H4 (cell line): ENCODE results near the gene DNAJC12. TPM values are rescaled to one million over a fixed set of nuclear protein-coding genes. Genes with fewer than 3 reads are reported as not detected.
"Not testable (repeated sequence)": the region's sequence is repeated elsewhere in the genome, so short reads cannot be mapped to it uniquely, and the experiment has no call there.

Experiments used
- DNase-seq: peaks from one replicate; pipeline ENCODE4 v3.0.0-alpha.2; 2015; ENCODE audit warnings: low spot score
- total RNA-seq: library from RNA; depleted of rRNA; stranded (reverse); fragments of >200 nt; shearing (Covaris generic); gene quantifications from 2 replicates; pipeline ENCODE4 v1.2.3, GENCODE V29; 2014

DNAJC12 gene
- total RNA-seq, 1 experiment from 2014 or later, result 20.0 TPM

- no peak for DNase-seq
Measured at GRCh38 chr10:67793313-67793712, 44.7 kb downstream of the DNAJC12 start.

- no peak for DNase-seq
Measured at GRCh38 chr10:67792653-67793052, 45.3 kb downstream of the DNAJC12 start.

GRCh38 chr10:67790534-67791408 is 47.2 kb downstream of the DNAJC12 start:
- DNase-seq, result peak; percentile 67

- no peak for DNase-seq
Measured at GRCh38 chr10:67789769-67790168, 48.2 kb downstream of the DNAJC12 start.

- DNase-seq, result no peak
Measured at GRCh38 chr10:67788028-67788886, 49.7 kb downstream of the DNAJC12 start.

- DNase-seq, result no peak
Measured at GRCh38 chr10:67785098-67785497, 52.9 kb downstream of the DNAJC12 start.

- DNase-seq, result no peak
Measured at GRCh38 chr10:67784474-67784873, 53.5 kb downstream of the DNAJC12 start.

- DNase-seq, result no peak
Measured at GRCh38 chr10:67783606-67784294, 54.2 kb downstream of the DNAJC12 start.

- DNase-seq, result no peak
Measured at GRCh38 chr10:67782530-67782929, 55.5 kb downstream of the DNAJC12 start.

- DNase-seq, result no peak
Measured at GRCh38 chr10:67780759-67781538, 57.0 kb downstream of the DNAJC12 start.

GRCh38 chr10:67780204-67780621 is 57.8 kb downstream of the DNAJC12 start:
- not testable (repeated sequence) for DNase-seq

- peak; percentile 81 for DNase-seq
Measured at GRCh38 chr10:67779465-67780203, 58.4 kb downstream of the DNAJC12 start.

- DNase-seq, result no peak
Measured at GRCh38 chr10:67776371-67776770, 61.6 kb downstream of the DNAJC12 start.

- no peak for DNase-seq
Measured at GRCh38 chr10:67775279-67775678, 62.7 kb downstream of the DNAJC12 start.

GRCh38 chr10:67772894-67773511 is 65.0 kb downstream of the DNAJC12 start:
- peak; percentile 21 for DNase-seq

- DNase-seq, result no peak
Measured at GRCh38 chr10:67772151-67772550, 65.8 kb downstream of the DNAJC12 start.

GRCh38 chr10:67771200-67771599 is 66.8 kb downstream of the DNAJC12 start:
- no peak for DNase-seq

GRCh38 chr10:67770537-67770936 is 67.5 kb downstream of the DNAJC12 start:
- DNase-seq, result no peak

GRCh38 chr10:67767244-67767643 is 70.7 kb downstream of the DNAJC12 start:
- no peak for DNase-seq
